DLD1 (cell line): ENCODE measurements around the gene NOD1.

Source experiments
- in situ Hi-C: cut with HindIII; loops from 2 replicates; pipeline ENCODE4 v1.10.0; 2017; ENCODE audit warnings: low sequenced_read_pairs

The NOD1 gene

DNA sequence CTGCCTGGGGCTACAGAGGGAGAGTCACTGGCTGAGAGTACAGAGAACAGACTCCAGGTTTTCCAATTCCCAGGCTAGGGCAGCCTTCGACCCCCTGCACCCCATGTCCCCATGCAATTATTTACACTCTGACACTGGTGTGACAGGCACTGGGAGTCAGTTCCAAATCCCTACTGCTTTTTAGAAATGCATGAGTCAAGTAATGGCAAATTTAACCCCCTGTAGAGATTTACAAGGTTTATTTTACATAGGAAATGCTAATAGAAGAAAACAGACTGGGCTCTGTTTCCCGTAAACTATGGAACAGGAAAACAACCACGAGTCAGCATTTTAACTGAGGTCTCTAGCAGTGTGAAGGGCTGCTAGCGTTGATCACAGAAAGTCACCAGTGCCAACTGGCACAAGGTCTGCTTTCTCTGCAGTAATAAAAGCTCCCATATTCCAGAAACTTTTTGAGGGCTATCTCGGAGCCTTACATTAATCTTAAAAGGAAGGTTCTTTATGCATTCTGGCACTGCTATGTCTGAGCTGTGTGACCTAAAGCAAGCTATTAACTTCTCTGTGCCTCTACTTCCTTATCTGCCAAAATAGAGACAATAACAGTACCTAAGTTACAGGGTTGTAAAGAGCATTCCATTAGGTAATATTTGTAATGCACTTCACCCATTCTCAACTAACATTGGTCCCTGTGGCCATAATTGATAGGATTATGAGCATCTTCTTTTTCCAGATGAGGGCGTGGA lies 28.2 kb downstream of the NOD1 start:
- in situ Hi-C loops = no loop called here

DNA sequence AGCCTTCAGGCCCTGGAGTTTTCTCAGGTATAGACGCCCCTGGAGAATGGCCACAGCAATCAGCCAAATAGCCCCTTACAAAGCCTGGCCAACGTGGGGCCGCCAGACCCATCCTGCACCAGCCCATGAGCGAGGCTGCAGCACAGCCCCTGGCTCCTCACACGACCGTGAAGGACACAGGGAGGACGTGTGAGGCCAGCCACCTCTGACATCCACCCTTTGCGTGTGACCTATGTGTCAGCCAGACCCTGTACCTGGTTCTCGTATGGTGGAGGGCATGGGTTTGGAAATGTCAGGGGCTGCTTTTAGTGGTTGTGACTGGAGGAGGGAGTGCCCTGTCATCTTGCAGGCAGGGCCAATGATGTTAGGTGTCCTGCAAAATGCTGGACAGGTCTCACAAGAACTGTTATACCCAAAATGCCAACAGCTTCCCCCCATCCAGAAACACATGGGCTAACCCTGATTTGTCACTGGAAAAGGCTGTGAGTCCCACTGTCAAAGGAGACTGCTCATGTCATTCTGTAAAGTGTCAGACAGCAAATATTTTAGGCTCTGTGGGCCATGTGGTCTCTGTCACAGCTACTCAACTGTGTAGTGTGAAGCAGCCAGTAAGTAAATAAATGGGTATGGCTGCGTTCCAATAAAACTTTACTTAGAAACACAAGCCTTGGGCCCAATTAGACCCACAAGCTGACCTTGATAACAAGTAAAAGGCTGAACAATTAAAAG lies 30.0 kb downstream of the NOD1 start:
- in situ Hi-C loops = no loop called here

DNA sequence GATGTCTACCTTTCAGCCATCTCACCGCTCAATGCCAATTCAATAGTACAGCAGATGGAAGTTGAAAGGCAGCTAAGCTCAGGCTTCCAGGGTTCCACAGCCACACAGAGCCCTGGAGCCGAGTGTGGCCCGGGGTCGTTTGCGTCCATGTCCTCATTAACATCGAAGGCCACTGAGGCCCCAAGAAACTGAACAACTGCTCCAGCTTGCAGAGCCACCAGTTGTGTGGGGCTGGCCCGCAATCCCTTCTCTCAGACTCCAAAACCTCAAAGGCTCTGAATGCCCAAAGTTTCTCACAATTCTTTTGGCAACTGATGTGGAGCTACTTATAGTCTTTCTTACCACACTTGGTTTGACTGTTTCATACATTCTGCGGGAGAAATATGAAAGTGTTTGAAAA lies 31.1 kb downstream of the NOD1 start:
- in situ Hi-C loops = no loop called here

DNA sequence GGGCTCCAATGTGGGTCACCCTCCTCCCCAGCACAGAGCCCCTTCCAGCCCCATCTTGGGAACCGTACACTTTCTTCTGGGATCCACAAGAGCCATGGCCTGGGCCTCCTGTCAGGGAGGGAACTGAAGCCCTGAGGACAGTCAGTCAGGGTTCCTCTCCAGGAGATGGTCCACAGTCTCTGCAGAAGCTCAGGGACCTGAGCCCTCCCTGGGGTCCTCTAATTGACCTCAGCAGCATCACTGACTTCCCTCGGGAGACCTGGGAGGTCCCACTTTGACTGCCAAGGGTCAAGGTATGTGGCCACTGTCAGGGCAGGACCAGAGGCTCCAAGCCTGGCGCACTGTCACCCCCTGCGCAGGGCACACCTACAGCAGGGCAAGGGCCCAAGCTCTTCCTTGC lies 32.3 kb downstream of the NOD1 start:
- in situ Hi-C loops = no loop called here

DNA sequence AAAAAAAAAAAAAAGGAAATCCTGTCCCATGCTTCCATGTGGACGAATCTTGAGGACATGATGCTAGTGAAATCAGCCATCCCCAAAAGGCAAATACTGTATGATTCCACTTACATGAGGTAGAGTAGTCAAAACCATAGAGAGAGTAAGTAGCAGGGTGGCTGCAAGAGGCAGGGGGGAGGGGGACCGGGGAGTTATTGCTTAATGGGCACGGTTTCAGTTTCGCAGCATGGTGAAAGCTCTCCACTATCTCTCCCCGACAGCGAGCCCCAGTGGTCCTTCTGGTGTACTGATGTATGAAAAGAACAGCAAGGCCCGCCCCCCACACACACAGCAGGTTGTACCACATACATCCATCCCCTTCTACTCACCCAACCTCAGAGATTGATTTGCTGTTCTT lies 32.8 kb downstream of the NOD1 start:
- in situ Hi-C loops = no loop called here

DNA sequence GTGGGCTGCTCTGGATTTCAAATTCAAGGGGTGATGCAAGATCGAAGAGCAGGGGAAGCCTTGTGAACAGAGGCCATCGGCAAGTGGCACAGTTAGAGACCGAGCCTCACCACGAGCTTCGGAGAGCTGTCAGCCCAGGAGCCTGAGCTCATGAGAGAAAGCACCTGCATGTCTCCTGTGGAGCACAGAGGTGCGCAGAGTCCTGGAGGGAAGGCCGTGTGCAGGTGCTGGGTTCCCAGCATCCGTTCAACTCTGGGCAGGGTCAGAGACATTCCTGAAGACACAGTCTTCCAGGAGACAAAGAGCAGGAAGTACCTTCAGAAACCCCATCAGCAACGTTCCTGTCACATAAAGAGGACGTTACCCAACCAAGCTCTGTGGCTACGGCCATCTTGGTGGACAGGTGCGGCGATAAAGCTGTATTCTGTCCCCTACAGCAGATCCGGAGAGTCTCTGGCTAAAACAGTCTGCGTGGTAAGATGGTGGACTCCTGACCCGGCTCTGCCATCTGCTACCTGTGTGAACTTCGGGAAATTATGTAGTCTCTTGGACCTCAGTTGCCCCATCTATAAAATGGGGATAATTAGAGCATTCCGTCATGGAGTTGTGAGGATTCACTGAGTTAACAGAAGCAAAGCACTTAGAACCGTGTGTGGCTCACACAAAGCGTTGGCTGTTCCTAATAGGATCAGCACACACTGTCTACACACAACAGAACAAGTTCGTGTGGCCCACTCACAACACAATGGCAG lies 40.6 kb downstream of the NOD1 start:
- in situ Hi-C loops = no loop called here

DNA sequence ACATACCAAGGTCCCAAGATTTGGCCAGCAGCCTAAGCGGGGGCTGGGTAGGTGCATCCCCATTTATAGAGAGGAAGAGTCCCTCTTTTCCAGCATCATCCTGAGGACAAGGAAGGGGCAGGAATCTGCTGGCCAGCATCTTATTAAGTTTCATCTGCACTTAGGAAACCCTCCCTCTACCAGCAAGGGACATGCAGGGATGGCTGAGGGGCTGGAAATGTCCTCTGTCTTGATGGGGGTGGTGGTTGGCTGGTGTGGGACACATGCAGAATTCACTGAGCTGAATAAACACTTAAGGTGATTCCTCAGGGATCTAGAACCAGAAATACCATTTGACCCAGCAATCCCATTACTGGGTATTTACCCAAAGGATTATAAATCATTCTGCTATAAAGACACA lies 42.1 kb downstream of the NOD1 start:
- in situ Hi-C loops = no loop called here

DNA sequence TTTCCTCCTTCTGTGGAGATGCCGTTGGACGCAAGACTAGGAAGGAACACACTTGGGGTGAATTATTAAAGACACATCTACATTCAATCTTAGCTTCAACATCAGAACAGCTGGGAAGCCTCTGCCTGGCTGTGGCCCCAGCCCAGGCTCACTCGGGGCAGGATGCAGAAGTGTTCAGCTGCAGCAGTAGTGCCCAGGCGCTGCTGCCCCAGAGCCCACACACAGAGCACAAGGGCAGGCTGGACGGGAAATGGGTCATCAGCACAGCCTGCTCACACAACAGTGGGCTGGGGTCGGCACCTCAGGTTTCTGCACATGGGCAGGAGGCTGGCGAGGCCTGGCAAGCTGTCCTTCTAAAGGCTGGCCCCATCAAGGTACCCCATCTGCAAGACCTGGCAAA lies 42.5 kb downstream of the NOD1 start:
- in situ Hi-C loops = no loop called here

DNA sequence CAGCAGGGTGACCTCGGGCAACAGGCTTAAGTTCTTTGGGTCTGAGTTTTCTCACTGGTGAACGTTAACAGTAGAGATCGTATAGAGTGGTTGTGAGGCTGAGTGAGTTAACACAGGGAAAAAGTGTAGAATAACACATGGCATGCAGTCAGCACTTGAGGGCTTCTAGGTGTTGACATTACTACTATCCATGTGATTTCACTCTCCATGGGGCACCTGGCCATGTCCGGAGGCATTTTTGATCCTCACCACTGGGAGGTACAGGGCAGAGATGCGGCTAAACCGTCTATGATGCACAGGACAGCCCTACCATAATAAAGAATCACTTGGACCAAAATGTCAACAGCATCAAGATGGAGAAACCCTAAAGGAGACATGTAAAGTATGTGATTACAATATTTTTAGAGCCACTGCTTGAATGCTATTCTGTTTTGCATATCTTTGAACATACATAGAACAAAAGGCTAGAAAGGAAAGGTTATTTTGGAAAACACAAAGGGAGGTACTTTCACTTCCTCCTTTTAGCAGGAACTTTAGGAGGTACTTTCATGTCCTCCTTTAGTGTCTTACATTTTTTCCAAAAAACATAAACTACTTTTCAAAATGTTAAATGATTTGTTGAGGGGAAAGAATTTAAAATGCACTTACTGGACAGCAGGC lies 44.3 kb downstream of the NOD1 start:
- in situ Hi-C loops = no loop called here

DNA sequence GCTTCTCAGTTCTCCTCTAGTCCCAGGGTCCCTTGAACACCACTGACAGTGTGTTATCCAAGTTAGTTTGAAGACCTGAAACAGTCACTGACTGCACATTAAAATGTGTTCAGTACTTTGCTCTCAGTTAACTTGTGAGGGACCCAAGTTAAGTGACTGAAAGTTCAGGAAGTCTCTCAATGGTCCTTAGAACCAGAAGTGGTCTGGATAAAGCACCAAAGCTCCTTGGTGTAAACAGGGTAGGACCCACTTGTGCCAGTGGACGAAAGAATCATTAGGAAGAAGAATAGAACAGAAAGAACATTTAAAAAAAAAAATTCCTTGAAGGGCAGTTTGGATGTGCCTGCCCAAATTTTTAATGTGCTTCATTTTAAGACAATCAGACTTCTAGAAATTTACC lies 45.1 kb downstream of the NOD1 start:
- in situ Hi-C loops = no loop called here

DNA sequence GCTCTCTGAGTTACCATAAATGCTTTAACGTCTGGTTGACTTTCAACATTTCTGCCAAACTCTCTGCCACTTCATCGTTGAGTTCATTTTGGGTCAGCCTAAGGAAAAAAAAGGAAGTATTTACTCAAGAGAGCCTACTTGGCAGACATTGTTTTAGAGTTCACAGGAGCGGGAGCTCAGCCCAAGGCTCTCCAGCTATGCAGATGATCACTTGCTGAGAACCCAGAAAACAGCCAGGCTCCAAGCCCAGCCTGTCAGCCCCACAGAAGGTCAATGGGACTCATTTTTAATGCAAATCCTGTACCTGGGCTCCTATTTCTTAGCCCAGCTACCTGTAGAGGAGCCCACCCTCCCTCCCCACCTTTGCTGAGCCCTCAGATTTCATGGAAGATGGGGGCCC lies 45.5 kb downstream of the NOD1 start:
- in situ Hi-C loops = no loop called here

DNA sequence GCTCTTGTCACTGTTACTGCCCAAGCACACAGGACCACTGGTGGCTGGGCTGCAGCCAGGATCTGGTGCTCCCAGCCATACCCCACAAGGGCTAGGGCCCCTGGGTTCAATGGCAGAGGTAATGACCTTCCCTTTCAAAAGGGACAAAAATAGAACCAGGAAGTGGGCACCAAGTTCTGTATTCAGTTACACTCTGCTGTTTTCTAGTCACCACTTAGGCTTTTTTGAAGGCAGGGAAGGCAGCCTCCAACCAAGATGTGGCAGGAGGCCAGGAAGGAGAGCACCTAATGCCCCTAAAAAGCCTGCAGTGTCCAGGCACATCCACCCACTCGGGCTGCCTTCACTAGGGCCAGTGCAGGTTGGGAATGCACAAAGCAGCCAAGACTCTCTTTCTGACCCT lies 47.8 kb downstream of the NOD1 start:
- in situ Hi-C loops = no loop called here

DNA sequence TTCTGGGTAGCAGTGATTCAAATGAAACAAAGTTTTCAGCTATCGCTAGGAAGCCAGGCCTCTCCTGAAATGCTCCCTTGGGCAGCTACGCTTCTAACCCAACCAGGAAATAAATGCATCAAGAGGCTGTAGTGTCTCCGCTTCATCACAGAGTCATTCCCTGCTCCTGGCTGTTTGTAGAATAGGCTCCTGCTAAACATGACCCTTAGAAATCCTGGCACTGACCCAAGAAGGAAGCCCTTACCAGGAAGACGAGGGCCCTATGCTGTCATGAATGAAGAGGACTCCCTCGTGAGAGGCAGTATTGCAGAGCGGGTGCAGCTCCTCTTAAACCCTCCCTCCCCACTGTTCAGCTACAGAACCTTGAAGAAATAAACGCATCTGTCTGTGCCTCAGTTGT lies 48.3 kb downstream of the NOD1 start:
- in situ Hi-C loops = no loop called here

DNA sequence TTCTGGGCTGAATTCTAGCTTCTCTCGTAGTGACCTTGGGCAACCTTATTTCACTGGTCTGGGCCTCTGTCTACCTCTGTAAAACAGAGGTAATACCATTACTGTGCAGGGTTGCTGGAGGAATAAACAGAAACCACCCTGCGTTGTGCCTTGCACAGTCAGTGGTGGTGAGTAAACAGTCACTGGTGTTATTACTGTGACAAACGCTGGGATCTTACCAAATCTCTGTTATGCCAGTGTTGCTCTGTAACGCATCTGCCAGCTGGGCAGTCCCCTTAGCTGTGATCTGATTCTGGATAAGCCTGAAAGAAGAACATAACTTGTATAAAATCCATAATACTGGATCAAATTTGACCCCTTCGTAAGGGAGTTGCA lies 49.4 kb downstream of the NOD1 start:
- in situ Hi-C loops = no loop called here

DNA sequence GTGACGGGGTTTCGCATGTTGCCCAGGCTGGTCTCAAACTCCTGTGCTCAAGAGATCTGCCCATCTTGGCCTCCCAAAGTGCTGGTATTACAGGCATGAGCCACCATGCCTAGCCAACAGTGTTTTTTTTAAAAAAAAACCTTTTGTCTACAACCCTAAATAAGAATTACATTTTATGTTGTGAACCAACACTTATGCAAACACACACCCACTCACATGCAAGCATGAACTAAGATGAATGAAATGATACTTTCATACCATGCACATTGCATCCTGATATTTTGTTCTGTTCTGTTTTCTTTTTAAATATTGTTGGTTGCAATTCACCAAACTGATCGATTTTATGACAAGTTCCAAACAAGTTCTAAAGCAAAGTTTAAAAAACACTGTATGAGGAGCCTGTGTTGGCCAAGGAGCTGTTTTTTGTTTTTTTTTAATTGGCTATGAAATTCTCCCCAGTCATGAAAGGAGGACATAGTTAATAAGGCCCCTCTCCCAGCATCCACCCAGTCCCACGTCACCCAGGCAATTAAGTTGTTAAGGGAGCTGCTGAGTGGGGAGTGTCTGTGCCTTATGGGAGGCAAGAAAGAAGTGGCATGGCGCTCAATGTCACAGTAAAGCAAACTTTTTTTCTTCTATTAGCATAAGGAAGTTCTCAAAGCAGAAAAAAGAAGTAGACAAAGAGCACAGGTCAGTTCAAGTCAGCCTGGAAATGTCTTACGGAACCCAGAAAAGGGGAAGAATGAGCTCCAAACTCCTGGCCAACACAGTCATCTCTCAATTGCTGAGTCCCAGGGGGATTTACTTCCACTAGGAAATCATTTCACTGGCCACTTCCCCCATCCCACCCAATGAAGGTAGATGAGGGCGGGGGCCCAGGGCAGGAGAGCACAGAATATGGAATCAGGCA lies 50.1 kb downstream of the NOD1 start:
- in situ Hi-C loops = no loop called here

DNA sequence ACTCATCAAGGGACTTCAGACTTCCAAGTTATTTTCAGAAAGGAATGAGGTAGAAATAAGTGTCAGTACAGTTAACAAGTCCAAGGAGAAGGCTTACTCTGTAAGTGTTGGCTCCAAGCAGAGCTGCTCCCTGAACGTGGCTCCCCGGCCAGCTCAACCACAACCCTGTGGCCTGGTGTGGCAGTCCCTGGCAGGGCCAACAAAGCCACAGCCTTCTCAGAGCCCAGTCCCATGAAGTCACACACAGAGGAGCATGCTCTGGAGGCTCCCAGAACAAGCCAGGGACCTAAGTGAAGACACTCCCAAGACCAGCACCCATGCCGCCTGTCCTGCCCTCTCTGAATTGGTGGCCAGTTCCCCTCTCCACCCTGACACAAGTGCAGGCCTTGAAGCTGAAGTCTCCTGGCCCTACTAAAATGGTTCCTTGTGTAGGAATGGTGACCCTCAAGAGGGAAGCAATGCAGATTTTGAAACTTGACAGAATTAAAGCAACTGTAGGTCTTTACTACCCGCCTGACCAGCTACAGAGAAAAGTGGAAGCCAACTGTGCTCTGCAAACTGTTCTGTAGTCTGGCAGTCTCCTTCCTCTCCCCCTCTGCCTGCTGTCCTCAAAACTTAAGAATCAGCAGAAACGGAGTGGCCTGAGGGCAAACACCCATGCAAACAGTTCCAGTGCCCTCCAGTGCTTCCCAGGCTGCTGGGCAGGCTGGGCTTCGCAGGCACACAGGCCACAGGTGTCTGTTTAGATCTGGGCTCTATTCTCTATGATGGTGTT lies 51.1 kb downstream of the NOD1 start:
- in situ Hi-C loops = no loop called here

DNA sequence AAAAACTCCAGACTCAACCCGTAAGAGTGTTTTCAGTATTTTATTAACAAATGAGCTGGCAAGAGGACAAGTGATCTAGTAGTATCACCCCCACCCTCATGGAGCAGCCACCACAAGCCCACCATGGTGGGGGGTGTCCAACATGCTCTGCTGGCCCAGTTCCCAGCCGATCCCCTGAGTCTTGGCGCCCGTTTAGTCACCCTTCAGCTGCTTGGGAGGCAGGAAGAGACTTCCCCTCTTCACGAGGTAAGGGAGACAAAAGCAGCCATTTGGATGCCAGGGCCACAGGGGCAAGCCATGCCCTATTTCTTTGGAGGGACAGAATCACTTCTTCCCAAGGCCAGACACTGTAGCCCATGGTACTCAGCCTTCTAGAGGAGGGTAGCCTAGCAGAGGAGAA lies 54.1 kb downstream of the NOD1 start:
- in situ Hi-C loops = no loop called here

DNA sequence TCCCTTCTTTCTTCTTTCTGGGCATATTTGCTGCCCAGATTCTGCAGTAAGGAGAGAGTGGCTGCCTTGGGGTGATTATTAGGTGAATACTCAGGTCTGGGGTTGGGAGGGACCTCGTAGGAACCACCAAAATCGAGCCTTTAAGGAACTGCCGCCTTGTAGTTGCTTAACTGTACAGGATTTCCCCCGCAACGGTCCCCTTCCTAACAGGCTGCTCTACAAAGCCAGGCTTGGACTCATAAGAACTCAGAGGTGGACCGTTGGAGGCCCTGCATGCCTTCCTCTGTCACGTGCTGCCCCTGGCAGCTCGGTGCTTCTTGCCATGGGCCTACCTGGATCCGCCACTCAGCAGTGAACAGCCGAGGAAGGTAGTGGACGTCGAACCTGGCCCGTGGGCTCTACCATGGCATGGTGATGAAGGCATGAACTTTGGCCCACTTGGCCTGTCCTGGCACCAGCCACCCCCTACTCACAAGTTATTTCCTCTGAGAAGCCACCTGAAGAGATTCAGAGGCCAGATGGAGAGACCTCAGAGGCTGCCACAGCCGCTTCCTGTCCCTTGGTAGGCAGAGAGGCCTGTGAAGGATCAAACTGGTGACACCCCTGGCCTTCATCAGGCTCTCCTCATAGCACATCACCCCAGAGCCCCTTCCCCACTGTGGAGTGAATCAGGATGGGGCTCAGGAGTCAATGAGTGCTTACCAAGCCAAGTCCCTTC lies 54.6 kb downstream of the NOD1 start:
- in situ Hi-C loops = no loop called here

DNA sequence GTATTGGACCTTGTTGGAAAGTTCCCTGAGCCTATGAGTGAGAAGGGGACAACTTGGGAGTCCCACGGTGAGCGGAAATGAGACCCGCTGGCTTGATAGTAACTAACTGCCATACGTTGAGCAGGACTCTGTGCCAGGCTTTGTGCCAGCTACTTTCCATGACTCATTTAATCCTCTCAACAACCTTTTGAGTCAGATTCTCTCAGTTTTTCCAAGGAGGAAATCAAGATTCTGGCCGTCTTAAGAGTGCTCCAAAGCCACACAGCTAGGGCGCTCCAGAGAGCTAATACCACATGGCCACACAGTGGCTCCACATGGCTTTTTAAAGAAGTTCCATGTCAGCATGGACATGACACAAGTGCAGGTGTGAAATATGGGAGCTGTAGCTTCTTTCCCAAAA lies 55.7 kb downstream of the NOD1 start:
- in situ Hi-C loops = no loop called here
